Endothelial cell of hepatic sinusoid (primary cell): ENCODE results near the gene ANKS1A.

ENCODE experiments used
- in situ Hi-C: cut with HindIII; loops from 2 replicates; pipeline ENCODE4 v1.10.0; 2017; ENCODE audit warnings: low sequenced_read_pairs

ANKS1A gene

GRCh38 chr6:35139924-35140638, 251.0 kb downstream of the ANKS1A start:
- in situ Hi-C loops: no loop called here

DNA sequence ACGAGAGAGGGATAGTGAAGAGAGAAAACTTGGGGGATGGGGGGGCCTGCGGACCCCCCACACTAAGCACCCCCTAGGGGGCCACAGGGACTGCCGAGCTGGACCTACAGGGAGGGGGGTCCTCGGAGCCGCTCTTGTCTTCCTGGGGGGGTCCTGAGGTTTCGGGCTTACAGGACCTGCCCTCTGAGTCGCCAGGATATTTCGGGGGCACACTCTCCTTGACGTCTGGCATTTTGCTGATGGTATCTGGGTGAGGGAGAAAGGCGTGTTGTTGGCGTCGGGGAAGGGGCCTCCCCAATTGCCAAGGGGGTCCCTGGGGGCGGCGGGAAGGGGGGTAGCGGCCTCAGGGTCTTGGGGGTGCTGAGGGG, 251.6 kb downstream of the ANKS1A start:
- in situ Hi-C loops: no loop called here
